ENCODE data around the gene RBM4. TPM values are rescaled to one million over a fixed set of nuclear protein-coding genes. Genes with fewer than 3 reads are reported as not detected.

RBM4 gene
- total and polyA plus RNA-seq, 2 of the 4 experiments (the other 2 are of a cell fraction), result 165 to 198 TPM

DNA sequence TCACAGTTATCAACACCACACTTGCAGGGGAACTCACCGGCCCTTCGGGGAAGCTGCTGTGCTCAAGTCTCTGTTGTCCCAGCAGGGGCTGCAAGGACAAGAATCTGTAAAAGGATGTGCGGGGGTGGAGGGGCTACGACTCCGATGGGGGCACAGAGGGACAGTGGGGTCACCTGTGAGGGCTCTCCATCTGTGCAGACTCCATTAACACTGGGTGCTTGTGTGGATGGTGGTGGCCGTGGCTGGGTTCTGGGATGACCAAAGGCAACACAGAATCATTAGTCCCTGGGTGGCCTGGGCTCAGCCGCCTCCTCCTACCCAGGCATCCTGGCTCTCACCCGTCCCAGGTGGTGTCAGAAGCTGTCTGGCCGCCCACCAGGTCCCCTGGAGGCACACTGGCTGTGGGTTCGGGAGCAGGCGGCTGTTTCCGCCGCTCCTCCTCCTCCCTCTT lies 49.4 kb downstream of the RBM4 start:
- H4K20me1 ChIP-seq (ENCODE audit: insufficient read depth, low read length), result no peaks in the 10 kb centered on the region; the same call in 1 of the 2 replicates
- H2BK20ac ChIP-seq (ENCODE audit: low read depth, low read length), result no peak overlapping the region
- no TSS peak for BruUV-seq (replicated peaks)
- no peak overlapping the region for H2AK9ac ChIP-seq (replicated peaks; ENCODE audit: low read depth, low read length, poor library complexity)
- no peak overlapping the region for H4K91ac ChIP-seq (ENCODE audit: insufficient read depth, low read depth, low read length)
- no peak overlapping the region for H3K14ac ChIP-seq (replicated peaks; ENCODE audit: low read depth, low read length)
- no CpG with 5 or more reads among the region's 13 CpGs for WGBS, 2 experiments (ENCODE audit: extremely low coverage in 2 of 2, insufficient read length in 1 of 2)
- no peak overlapping the region for H2BK120ac ChIP-seq (ENCODE audit: low read depth, low read length)
- H3K79me1 ChIP-seq (ENCODE audit: low read depth in 1 of 2, low read length in 2 of 2), result no peaks in the 10 kb centered on the region
- H2BK15ac ChIP-seq (ENCODE audit: low read depth, low read length), result no peak overlapping the region
- TF ChIP-seq RCOR1 (IDR thresholded peaks at IDR 0.05; ENCODE audit: insufficient replicate concordance, low read length), result no peak
- no peak for TF ChIP-seq MAFK (IDR thresholded peaks at IDR 0.05; ENCODE audit: low read depth, low read length)
- TF ChIP-seq, protein P1, sequence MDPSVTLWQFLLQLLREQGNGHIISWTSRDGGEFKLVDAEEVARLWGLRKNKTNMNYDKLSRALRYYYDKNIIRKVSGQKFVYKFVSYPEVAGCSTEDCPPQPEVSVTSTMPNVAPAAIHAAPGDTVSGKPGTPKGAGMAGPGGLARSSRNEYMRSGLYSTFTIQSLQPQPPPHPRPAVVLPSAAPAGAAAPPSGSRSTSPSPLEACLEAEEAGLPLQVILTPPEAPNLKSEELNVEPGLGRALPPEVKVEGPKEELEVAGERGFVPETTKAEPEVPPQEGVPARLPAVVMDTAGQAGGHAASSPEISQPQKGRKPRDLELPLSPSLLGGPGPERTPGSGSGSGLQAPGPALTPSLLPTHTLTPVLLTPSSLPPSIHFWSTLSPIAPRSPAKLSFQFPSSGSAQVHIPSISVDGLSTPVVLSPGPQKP (IDR thresholded peaks at IDR 0.05; ENCODE audit: borderline replicate concordance, low read depth, low read length), result no peak
- TF ChIP-seq USF2 (IDR thresholded peaks at IDR 0.05; ENCODE audit: low read depth, low read length), result no peak
- no peak for TF ChIP-seq CHD1 (IDR thresholded peaks at IDR 0.05; ENCODE audit: low read depth, low read length)
- no peak for TF ChIP-seq POLR2A (IDR thresholded peaks at IDR 0.05; ENCODE audit: low read depth, low read length)
- TF ChIP-seq RAD21 (IDR thresholded peaks at IDR 0.05; ENCODE audit: low read length), result no peak
- TF ChIP-seq FOS (IDR thresholded peaks at IDR 0.05; ENCODE audit: low read depth, low read length), result no peak
- TF ChIP-seq MAZ (IDR thresholded peaks at IDR 0.05; ENCODE audit: borderline replicate concordance, low read depth, low read length), result no peak
- TF ChIP-seq NFE2L2 (IDR thresholded peaks at IDR 0.05; ENCODE audit: low read depth, low read length), result no peak
- TF ChIP-seq RFX5 (IDR thresholded peaks at IDR 0.05; ENCODE audit: low read depth, low read length), result no peak
- no peak for TF ChIP-seq SMC3 (IDR thresholded peaks at IDR 0.05; ENCODE audit: low read depth, low read length)
- no peak for TF ChIP-seq CEBPB (IDR thresholded peaks at IDR 0.05; ENCODE audit: low read depth, low read length)
- no peak for TF ChIP-seq BHLHE40 (IDR thresholded peaks at IDR 0.05; ENCODE audit: low read depth, low read length)
- TF ChIP-seq, protein P2, sequence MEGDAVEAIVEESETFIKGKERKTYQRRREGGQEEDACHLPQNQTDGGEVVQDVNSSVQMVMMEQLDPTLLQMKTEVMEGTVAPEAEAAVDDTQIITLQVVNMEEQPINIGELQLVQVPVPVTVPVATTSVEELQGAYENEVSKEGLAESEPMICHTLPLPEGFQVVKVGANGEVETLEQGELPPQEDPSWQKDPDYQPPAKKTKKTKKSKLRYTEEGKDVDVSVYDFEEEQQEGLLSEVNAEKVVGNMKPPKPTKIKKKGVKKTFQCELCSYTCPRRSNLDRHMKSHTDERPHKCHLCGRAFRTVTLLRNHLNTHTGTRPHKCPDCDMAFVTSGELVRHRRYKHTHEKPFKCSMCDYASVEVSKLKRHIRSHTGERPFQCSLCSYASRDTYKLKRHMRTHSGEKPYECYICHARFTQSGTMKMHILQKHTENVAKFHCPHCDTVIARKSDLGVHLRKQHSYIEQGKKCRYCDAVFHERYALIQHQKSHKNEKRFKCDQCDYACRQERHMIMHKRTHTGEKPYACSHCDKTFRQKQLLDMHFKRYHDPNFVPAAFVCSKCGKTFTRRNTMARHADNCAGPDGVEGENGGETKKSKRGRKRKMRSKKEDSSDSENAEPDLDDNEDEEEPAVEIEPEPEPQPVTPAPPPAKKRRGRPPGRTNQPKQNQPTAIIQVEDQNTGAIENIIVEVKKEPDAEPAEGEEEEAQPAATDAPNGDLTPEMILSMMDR (conservative IDR thresholded peaks at IDR 0.05; ENCODE audit: low read depth, low read length), result no peak
- TF ChIP-seq MXI1 (IDR thresholded peaks at IDR 0.05; ENCODE audit: borderline replicate concordance, low read depth, low read length), result no peak
- no peaks in the 10 kb centered on the region for H3K9me1 ChIP-seq (ENCODE audit: insufficient read depth, low read length)
- H3K4me2 ChIP-seq (ENCODE audit: low read depth, low read length), result no peak overlapping the region
- H4K5ac ChIP-seq (ENCODE audit: low read depth, low read length), result no peak overlapping the region
- dilution Hi-C loops (cut with HindIII; ENCODE audit: low sequenced_read_pairs, unreplicated experiment) (no loop called here), intact Hi-C loops (cut with micrococcal nuclease) (no loop called here), in situ Hi-C loops (cut with MboI; ENCODE audit: low sequenced_read_pairs) (loop anchor here (10.0 kb wide), 1 partner anchor 283 kb away; no protein-coding TSS in a partner anchor)
- no peak overlapping the region for H3K27ac ChIP-seq (ENCODE audit: insufficient read depth, low read length)
- no peaks in the 10 kb centered on the region; the same call in 1 of the 2 replicates for H3K27me3 ChIP-seq (ENCODE audit: control insufficient read depth, insufficient read depth, low read length)
- POLR2A ChIA-PET (ENCODE audit: unreplicated experiment), result no interaction called here
- no peaks in the 10 kb centered on the region for H3K4me1 ChIP-seq (ENCODE audit: control insufficient read depth, insufficient read depth, low read length)
- no peak overlapping the region for H3K4me3 ChIP-seq (ENCODE audit: insufficient read depth, low read depth, low read length)
- CTCF ChIA-PET, result no interaction called here
- no peak for ATAC-seq (ENCODE audit: low read depth)
- no peaks in the 10 kb centered on the region for H3K9me3 ChIP-seq (ENCODE audit: control insufficient read depth, insufficient read depth, low read length)
- H3K4ac ChIP-seq (ENCODE audit: low read depth, low read length), result no peak overlapping the region
- H3K36me3 ChIP-seq (ENCODE audit: control insufficient read depth, insufficient read depth, low read length), result 0 out of 2 replicates have a peak, but pooled peaks cover 1% of the 10 kb centered on the region
- DNase-seq, result no peak
- H3K56ac ChIP-seq (ENCODE audit: extremely low read depth, insufficient read depth, low read length), result no peak overlapping the region
- no peak overlapping the region for H2AFZ ChIP-seq (replicated peaks; ENCODE audit: low read length, poor library complexity)
- H3K23ac ChIP-seq (ENCODE audit: low read depth, low read length), result no peak overlapping the region
- H2BK5ac ChIP-seq (ENCODE audit: low read depth, low read length, poor library complexity, severe bottlenecking), result no peak overlapping the region
- no peak overlapping the region for H3K18ac ChIP-seq (ENCODE audit: low read depth, low read length)
- no peak overlapping the region for H4K8ac ChIP-seq (ENCODE audit: low read depth in 2 of 2, low read length in 2 of 2)
- H2AK5ac ChIP-seq (ENCODE audit: low read depth, low read length), result no peak overlapping the region
- no peak overlapping the region for H3K9ac ChIP-seq (ENCODE audit: low read depth, low read length)
